KMS-11 (cell line): Measurements from ENCODE around the gene MECR.

Source experiments
- H2AFZ ChIP-seq: fragments of 200-600 bp; sonication (generic); 2 replicates; pipeline ENCODE4 v1.6.1; 2016; ENCODE audit warnings: antibody characterized with exemption, mixed run types, low read depth
- H3K27ac ChIP-seq: fragments of 200-600 bp; sonication (generic); 2 replicates; pipeline ENCODE4 v1.6.1; 2016; ENCODE audit warnings: mild to moderate bottlenecking, mixed run types
- H3K27me3 ChIP-seq: fragments of 200-600 bp; sonication (generic); 2 replicates; pipeline ENCODE4 v1.6.1; 2017; ENCODE audit warnings: mild to moderate bottlenecking, low read depth, mixed run types, moderate library complexity; ENCODE audit not compliant: insufficient read depth
- H3K36me3 ChIP-seq: fragments of 200-600 bp; sonication (generic); 2 replicates; pipeline ENCODE4 v1.6.1; 2017; ENCODE audit warnings: mild to moderate bottlenecking, mixed run types; ENCODE audit not compliant: insufficient read depth
- H3K4me1 ChIP-seq: fragments of 200-600 bp; sonication (generic); 2 replicates; pipeline ENCODE4 v1.6.1; 2016; ENCODE audit warnings: mild to moderate bottlenecking, low read depth, mixed run types; ENCODE audit not compliant: poor library complexity, severe bottlenecking
- H3K4me2 ChIP-seq: fragments of 200-600 bp; sonication (generic); 2 replicates; pipeline ENCODE4 v1.7.0; 2016; ENCODE audit warnings: mild to moderate bottlenecking, mixed run types
- H3K4me3 ChIP-seq: fragments of 200-600 bp; sonication (generic); IDR thresholded peaks from 2 replicates; pipeline ENCODE4 v1.6.1; 2017; ENCODE audit warnings: low read depth, low read length, mixed read lengths; ENCODE audit not compliant: insufficient read depth
- H3K79me2 ChIP-seq: fragments of 200-600 bp; sonication (generic); 2 replicates; pipeline ENCODE4 v1.6.1; 2016; ENCODE audit warnings: low read depth, mixed run types; ENCODE audit not compliant: insufficient read depth
- H3K9ac ChIP-seq: fragments of 200-600 bp; sonication (generic); 2 replicates; pipeline ENCODE4 v1.6.1; 2016; ENCODE audit warnings: mild to moderate bottlenecking, mixed run types
- H4K20me1 ChIP-seq: fragments of 200-600 bp; sonication (generic); 2 replicates; pipeline ENCODE4 v1.6.1; 2016; ENCODE audit warnings: mild to moderate bottlenecking, mixed run types; ENCODE audit not compliant: insufficient read depth
- CTCF ChIP-seq: fragments of 200-600 bp; sonication (generic); conservative IDR thresholded peaks from 2 replicates; pipeline ENCODE4 v1.6.1; 2017; ENCODE audit warnings: low read depth, mild to moderate bottlenecking, antibody characterized with exemption, low read length, moderate library complexity, mixed read lengths

Gene MECR

GRCh38 chr1:29240400-29240837 is 9.7 kb upstream of the MECR start:
- no peak for TF ChIP-seq CTCF
- Histone ChIP-seq H3K4me3 (no peak overlapping the region), H3K27me3 (peaks cover 54% of the 10 kb centered on the region)

GRCh38 chr1:29239142-29239541 is 8.4 kb upstream of the MECR start:
- H3K9ac ChIP-seq: no peak overlapping the region
- no peak overlapping the region for H3K27ac ChIP-seq
- H3K36me3 ChIP-seq: no peaks in the 10 kb centered on the region
- no peak overlapping the region for H3K4me3 ChIP-seq
- no peak for TF ChIP-seq CTCF
- peaks cover 8% of the 10 kb centered on the region for H3K4me1 ChIP-seq
- no peak overlapping the region for H3K4me2 ChIP-seq
- H4K20me1 ChIP-seq: no peaks in the 10 kb centered on the region
- no peaks in the 10 kb centered on the region for H3K79me2 ChIP-seq
- no peak overlapping the region for H2AFZ ChIP-seq
- peaks cover 51% of the 10 kb centered on the region for H3K27me3 ChIP-seq

More at GRCh38 chr1:29240400-29240837, 9.7 kb upstream of the MECR start:
- H3K27ac ChIP-seq: no peak overlapping the region
- no peaks in the 10 kb centered on the region for H3K79me2 ChIP-seq
- no peaks in the 10 kb centered on the region for H4K20me1 ChIP-seq
- H2AFZ ChIP-seq: no peak overlapping the region
- H3K4me2 ChIP-seq: no peak overlapping the region
- H3K9ac ChIP-seq: no peak overlapping the region
- H3K36me3 ChIP-seq: no peaks in the 10 kb centered on the region
- peaks cover 8% of the 10 kb centered on the region for H3K4me1 ChIP-seq

GRCh38 chr1:29238620-29239002 is 7.9 kb upstream of the MECR start:
- H3K4me2 ChIP-seq: no peak overlapping the region

GRCh38 chr1:29237852-29238619 is 7.3 kb upstream of the MECR start:
- no peak overlapping the region for H2AFZ ChIP-seq
- no peaks in the 10 kb centered on the region for H3K36me3 ChIP-seq
- H3K79me2 ChIP-seq: no peaks in the 10 kb centered on the region
- H3K27ac ChIP-seq: no peak overlapping the region
- TF ChIP-seq CTCF: no peak
- no peak overlapping the region for H3K4me3 ChIP-seq
- peaks cover 44% of the 10 kb centered on the region for H3K27me3 ChIP-seq
- no peak overlapping the region for H3K9ac ChIP-seq
- H3K4me2 ChIP-seq: no peak overlapping the region
- H3K4me1 ChIP-seq: peaks cover 8% of the 10 kb centered on the region
- no peaks in the 10 kb centered on the region for H4K20me1 ChIP-seq

More at GRCh38 chr1:29238620-29239002, 7.9 kb upstream of the MECR start:
- no peak overlapping the region for H3K27ac ChIP-seq
- no peaks in the 10 kb centered on the region for H3K79me2 ChIP-seq
- no peak overlapping the region for H3K4me3 ChIP-seq
- H4K20me1 ChIP-seq: no peaks in the 10 kb centered on the region
- no peak for TF ChIP-seq CTCF
- H3K36me3 ChIP-seq: no peaks in the 10 kb centered on the region
- no peak overlapping the region for H3K9ac ChIP-seq
- H2AFZ ChIP-seq: no peak overlapping the region
- H3K27me3 ChIP-seq: peaks cover 46% of the 10 kb centered on the region
- H3K4me1 ChIP-seq: peaks cover 8% of the 10 kb centered on the region
